HG03039 (cell line): ENCODE results near the gene MDC1.
A peak's percentile ranks its signal among the peaks of the same experiment; 100 is the strongest.

Experiments used
- ATAC-seq: cut with Tn5 transposase; IDR thresholded peaks from one replicate; pipeline ENCODE4 v1.9.1; 2021; ENCODE audit warnings: mild to moderate bottlenecking, moderate library complexity; ENCODE audit not compliant: unreplicated experiment

MDC1 gene

GRCh38 chr6:30748851-30749540, 31.9 kb upstream of the MDC1 start:
- no peak for ATAC-seq

- ATAC-seq: no peak
Measured at GRCh38 chr6:30747902-30748769, 31.1 kb upstream of the MDC1 start.

GRCh38 chr6:30747300-30747687, 30.2 kb upstream of the MDC1 start:
- ATAC-seq: no peak

GRCh38 chr6:30744054-30744805, 27.1 kb upstream of the MDC1 start, which contains the start of gene IER3:
Gene IER3 (minus strand): TSS chr6:30744547. CDS start chr6:30744518, 29 bp downstream.
- ATAC-seq: no peak

- ATAC-seq: no peak
Measured at GRCh38 chr6:30743099-30744053, 26.3 kb upstream of the MDC1 start.

GRCh38 chr6:30742316-30743098, 25.4 kb upstream of the MDC1 start, which contains the start of gene FLOT1:
Gene FLOT1 (minus strand): TSS chr6:30742687. CDS start chr6:30742189, 498 bp downstream.
- peak; percentile 70 for ATAC-seq

GRCh38 chr6:30741789-30742315, 24.8 kb upstream of the MDC1 start:
- ATAC-seq: no peak

- ATAC-seq: no peak
Measured at GRCh38 chr6:30741063-30741779, 24.1 kb upstream of the MDC1 start.

- ATAC-seq: no peak
Measured at GRCh38 chr6:30740540-30740870, 23.4 kb upstream of the MDC1 start.

- no peak for ATAC-seq
Measured at GRCh38 chr6:30738532-30738931, 21.5 kb upstream of the MDC1 start.

GRCh38 chr6:30735668-30736314, 18.7 kb upstream of the MDC1 start:
- ATAC-seq: no peak

- no peak for ATAC-seq
Measured at GRCh38 chr6:30732237-30732943, 15.3 kb upstream of the MDC1 start.

GRCh38 chr6:30730601-30731435, 13.7 kb upstream of the MDC1 start:
- peak; percentile 42 for ATAC-seq

- ATAC-seq: no peak
Measured at GRCh38 chr6:30727920-30728553, 11.0 kb upstream of the MDC1 start.

- no peak for ATAC-seq
Measured at GRCh38 chr6:30726506-30727413, 9.7 kb upstream of the MDC1 start.
